GM21737 (cell line): ENCODE results near the gene EIF3L.

Experiments used
- ATAC-seq: cut with Tn5 transposase; IDR thresholded peaks from one replicate; pipeline ENCODE4 v1.9.1; 2021; ENCODE audit warnings: mild to moderate bottlenecking, moderate library complexity; ENCODE audit not compliant: unreplicated experiment

Gene EIF3L

DNA sequence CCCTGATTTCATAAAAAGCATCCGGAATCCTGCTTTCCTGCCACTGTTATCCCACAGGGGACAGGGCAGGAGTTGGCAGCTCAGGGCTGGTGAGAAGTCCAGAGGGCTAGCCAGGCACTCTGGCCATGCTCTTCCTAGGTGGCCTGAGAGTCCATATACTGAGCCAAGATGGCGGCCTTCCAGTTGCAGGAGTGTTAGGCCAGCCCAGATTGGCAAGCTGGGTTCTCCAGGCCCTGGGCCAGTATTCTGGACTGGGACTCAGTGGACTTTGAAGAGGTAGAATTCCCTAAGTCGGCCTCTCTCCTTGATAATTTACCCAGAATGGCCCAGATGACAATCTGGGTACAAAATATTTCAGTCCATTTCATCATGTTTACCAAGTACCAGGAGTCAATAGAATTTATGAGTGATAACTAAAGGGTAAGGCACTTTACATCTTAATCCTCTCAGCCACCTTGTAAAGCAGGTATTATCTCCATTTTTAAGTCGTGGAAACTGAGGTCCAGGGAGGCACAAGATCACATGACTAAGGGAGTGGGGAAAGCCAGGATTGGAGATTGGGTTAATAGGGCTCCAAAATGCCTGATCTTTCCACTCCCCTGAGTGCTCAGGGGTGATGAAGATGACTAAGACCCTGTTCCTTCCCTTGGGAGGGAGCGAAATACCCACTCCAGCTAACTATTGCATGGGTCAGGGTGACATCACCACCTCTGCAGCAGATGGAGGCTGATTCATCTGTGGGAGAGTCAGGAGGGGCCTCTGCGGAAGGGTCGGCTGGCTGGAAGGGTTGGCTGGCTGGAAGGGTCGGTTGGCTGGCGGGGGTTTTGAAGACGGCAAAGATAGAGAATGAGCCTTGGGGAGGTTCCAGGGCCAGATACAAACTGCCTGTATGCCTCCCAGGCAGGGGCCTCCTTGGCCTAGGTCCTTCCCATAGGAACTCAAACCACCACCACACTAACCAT, 55.6 kb downstream of the EIF3L start:
- no peak for ATAC-seq

- ATAC-seq = peak; percentile 71
Observed at GRCh38 chr22:37905534-37906363, 56.5 kb downstream of the EIF3L start, which contains the start of gene MICALL1. Gene MICALL1, plus strand, starts transcription at chr22:37906297. Its CDS starts 126 bp downstream, at chr22:37906423.

GRCh38 chr22:37906364-37907008, 57.3 kb downstream of the EIF3L start:
- ATAC-seq = peak; percentile 15

DNA sequence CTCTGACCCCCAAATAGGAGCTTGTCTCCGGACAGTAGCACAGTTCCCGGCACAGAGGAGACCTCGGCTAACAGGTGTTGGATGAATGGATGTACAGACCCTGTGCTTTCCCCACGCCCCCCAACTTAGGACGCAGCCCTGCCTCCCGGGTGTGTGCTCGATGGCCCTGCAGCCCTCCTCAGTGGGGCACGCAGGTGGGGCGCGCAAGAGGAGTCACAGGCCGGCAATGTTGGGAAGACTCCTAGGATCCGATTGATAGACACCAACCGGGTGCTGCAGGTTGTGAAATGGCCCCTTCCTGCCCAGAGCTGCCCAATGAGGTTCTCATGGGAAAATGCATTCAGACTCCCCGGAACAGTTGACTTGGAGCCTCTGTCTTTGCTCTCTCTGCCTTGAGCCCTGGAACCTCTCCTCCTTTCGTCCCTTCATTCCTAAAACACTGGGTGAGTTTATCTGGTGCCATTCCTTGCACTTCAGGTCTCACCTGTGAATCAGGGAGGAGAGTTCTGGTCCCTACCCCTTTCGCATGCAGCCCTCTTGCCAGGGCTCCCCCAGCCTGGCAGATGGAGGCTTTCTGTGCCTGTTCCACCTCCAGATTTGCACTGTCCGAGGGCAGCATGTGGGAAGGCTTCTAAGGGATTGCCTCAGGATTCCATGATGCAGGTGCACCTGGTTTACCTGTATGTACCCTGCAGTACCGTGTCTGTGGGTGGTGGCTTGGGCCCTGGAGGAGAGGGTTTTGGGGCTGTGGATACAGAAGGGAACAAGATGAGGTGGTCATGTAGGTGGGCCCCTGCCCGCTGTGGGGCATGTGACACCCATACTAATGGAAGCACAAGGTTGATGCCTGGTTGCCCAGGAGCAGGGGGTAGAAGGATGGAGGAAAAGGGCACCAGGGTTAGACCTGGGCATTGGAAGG, 58.1 kb downstream of the EIF3L start:
- ATAC-seq = no peak

DNA sequence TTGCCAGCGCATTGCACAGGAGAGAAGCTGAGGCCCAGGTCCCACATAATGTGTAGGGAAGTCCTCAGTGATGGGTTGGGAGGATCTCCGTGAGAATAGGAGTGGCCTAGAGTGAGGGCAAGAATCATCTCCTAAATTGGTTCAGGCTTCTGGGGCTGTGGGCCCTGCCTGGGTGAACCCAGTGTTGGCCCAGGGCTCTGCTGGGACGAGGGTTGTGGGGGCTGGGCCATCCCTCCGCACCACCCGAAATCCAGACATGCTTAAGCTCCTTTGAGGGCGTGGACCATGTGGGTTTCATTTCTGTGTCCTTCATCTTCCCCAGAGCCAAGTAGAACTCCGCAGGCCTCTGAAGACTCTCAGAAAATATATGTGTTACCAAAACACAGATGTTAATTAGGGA, 60.5 kb downstream of the EIF3L start:
- ATAC-seq = no peak

DNA sequence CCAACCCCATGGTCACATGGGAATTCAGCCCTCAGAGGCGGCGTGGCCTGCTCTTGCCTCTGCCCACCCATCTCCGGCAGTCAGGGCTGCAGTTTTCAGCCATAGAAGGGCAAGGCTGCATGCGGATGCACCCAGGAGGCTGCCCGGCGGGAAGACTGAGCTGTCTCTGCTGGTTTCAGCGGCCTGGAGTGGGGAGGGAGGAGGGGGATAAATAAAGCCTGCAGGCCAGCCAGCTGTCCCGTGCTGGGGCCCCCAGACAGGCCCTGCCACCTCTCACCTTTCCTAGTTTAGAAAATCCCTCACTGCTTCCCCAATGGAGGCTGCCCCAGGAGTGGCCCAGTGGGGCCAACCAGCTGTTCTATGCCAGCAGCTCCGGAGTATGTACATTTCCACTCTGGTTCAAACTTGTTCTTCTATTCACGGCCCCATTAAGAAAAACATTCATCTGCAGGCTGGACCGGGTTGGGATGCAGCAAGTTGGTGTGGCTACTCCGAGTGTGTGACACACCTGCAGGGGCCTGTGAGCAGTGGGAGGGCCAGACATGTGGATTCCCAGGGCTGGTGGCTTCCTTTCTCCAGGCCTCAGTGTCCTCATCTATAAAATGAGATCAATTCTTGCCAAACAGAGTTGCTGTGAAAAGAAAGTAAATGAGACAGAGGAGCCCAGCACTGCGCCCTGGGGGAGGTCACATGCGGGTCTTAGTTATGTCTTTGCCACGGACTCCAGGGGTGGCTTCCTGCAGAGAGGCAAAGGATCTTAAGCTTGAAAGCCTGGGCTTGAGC, 61.9 kb downstream of the EIF3L start:
- no peak for ATAC-seq

- ATAC-seq = no peak
Observed at GRCh38 chr22:37911697-37912096, 62.5 kb downstream of the EIF3L start.

- ATAC-seq = no peak
Observed at GRCh38 chr22:37912171-37912570, 63.0 kb downstream of the EIF3L start.

DNA sequence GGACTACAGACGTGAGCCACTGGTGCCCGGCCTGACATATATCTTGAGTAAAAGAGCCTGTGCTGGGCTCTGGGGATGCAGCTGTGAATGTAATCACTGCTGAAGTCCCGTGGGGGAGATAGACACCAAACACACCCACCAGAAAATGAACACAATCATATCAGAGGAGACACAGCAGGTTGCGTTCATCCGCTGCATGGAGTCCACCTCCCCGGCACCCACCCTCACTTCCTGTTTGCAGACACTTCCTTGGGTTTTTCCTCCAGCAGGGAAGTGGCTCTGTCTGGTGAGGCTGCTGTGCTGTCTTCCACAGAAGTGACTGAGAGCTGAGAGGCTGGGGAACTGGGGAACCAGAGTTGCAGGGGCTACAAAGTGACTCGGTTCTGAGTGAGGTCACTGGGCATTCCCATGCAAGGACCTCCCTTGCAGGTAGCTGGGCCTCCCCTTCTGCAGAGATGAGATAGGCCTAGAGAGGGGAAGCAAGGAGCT, 64.1 kb downstream of the EIF3L start:
- no peak for ATAC-seq

DNA sequence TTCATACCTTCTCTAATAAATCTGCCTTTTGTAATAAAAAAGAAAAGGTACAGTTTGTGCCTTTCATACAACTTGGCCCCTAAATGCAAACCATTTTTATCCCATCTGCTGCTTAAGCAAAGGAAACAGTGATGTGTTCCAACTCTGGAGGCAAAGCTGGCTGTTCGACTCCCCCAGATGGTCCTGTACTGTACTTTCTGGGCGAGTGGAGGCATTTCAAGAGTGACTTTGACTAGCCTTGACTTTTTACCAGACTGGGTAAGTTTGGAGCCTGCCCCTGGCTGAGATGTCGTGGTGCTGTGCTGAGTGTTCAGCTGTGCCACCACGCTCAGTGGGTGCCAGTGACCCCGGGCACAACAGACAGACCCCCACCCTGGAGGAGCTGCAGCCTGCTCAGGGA, 67.1 kb downstream of the EIF3L start:
- no peak for ATAC-seq

DNA sequence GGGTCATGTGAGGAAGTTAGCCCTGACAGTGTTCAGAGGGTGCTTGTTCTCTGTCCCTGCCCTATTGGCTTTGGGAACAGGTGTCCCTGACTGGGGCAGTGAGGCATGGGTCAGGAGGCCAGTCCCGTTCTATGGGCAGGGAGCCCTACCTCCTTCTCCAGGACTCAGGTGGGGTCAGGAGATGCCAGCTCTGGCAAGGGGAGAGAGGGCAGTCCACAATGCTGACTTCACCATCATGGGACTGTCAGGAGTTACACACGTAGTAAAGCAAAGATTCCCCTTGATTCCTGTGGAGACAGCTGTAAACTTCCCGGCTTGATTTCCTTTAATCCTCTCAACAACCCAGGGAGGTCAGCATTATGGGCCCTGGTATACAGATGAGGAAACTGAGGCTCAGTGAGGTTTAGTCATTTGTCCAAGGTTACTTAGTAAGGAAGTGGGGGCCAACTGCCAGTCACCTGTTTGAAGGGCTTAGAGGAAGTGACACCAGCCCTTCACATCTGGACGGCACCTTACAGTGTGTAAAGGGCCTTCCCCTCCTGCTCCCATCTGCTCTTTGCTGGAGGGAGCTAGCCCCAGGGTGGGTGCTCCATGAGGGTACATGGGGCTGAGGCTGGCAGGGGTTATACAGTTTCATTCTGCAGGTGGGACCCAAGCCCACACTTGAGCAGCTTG, 68.8 kb downstream of the EIF3L start:
- ATAC-seq = no peak

GRCh38 chr22:37918580-37919270, 69.5 kb downstream of the EIF3L start:
- ATAC-seq = no peak

DNA sequence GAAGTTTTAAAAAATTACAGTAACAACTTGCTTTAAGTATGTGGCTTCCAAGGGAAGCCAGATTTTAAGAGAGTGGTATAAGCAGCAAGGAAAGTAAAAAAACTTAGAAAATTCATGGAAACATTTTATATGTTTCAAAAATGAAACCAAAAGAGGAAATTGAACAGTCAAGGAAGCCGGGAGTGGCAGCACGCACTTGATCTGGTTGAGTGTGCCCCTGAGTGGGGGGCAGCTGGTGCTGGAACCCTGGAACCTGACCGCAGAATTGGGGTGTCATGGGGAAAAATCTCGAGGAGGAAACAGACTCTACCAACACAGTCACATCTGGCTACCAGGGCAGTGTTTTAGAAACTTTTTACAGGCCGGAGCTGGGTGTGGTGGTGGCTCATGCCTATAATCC, 70.9 kb downstream of the EIF3L start:
- ATAC-seq = no peak

DNA sequence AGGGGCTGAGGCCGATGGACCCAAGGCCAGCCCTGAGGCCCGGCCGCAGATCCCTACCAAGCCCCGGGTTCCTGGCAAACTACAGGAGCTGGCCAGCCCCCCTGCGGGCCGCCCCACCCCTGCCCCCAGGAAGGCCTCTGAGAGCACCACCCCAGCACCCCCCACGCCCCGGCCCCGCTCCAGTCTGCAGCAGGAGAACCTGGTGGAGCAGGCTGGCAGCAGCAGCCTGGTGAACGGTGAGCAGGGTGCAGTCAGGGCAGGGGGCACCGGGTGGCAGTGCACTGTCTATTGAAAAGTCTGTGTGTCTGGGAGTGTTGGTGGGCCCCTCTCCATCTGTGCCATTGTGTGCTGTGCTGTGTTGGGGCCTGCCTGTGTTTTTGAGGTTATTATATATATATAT, 73.0 kb downstream of the EIF3L start:
- no peak for ATAC-seq

GRCh38 chr22:37923927-37924326, 74.7 kb downstream of the EIF3L start:
- no peak for ATAC-seq

DNA sequence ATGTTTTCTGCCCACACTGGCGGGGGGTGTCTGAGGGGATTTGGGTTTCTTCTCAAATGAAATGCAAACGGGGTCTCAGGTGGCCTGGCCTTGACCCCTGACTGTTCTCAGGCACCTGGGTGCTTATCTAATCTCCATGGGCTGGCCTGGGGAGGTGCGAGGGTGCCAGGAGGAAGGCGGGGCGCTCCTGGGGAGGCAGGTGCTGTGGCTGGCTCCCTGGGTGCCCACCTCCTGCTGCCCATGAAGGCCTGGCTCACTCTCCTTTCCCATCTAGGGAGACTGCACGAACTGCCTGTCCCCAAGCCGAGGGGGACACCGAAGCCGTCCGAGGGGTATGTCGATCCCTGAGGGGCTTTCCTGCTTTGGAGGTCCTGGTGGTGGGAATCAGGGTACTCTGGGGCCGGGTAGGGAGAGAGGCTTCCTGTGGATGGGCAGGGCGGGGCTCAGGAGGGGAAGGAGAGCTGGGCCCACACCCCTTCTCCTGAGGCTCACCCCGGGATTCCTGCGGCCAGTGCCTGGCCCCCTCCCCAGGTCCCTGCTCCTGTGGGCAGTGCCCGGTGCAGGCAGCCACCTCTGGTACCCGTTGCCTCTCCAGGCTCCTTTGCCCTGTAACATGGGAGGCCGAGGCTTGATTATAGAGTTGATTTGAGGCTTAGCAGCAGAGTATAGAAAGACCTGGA, 75.3 kb downstream of the EIF3L start:
- ATAC-seq = no peak

- ATAC-seq = no peak
Observed at GRCh38 chr22:37925330-37925729, 76.1 kb downstream of the EIF3L start.

GRCh38 chr22:37925767-37926166, 76.5 kb downstream of the EIF3L start:
- ATAC-seq = no peak
